Gastrocnemius medialis (tissue), 4 donors: ENCODE data around the gene ARVCF.

ENCODE experiments used
- POLR2A ChIP-seq, 2 donors: fragments of 450-650 bp; IDR thresholded peaks; one replicate each; pipeline ENCODE4 v1.6.1; 2017; ENCODE audit warnings: antibody characterized with exemption in 2 of 2, mild to moderate bottlenecking in 2 of 2, moderate library complexity in 2 of 2
- TF ChIP-seq, protein P1 (sequence below), 5 experiments: fragments of 450-650 bp in 3 of 5; fragments of 200-600 bp in 2 of 5; sonication (generic) in 2 of 5; IDR thresholded peaks in 4 of 5; conservative IDR thresholded peaks in 1 of 5; 1 replicate in 4 of 5; 2 replicates in 1 of 5; pipeline ENCODE4 v1.5.1; 2016 to 2019; ENCODE audit warnings: antibody characterized with exemption in 5 of 5, mild to moderate bottlenecking in 3 of 5, moderate library complexity in 3 of 5

DNA sequence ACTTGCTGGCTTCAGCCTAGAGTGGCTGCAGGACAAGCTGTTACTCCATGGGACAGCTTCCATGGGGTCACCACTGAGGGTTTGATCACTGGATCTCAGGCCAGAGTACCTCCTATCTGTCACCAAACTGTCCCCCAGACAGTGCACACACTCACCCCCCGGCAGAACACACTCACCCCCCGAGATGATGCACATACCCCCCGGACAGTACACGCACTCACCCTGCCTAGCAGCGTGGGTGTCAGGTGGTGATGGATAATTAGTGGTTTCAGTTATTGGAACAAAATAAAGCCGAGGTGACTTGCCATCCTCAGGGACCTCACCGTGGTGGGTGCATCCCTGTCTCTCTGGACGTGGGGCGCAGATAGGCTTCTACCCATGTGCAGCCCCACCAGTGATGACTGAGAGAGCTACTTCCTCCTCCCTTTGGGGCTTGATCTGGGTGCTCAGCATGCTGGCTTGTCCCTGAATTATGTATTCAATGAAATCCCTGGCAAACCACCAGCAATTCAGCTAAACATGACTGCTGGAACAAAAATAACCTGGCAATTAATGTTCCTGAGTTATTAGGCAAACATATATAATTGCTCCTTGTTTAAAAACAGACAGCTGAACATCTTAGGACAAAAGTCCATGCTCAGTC is 23.2 kb upstream of the ARVCF start:
- TF ChIP-seq, protein P1, sequence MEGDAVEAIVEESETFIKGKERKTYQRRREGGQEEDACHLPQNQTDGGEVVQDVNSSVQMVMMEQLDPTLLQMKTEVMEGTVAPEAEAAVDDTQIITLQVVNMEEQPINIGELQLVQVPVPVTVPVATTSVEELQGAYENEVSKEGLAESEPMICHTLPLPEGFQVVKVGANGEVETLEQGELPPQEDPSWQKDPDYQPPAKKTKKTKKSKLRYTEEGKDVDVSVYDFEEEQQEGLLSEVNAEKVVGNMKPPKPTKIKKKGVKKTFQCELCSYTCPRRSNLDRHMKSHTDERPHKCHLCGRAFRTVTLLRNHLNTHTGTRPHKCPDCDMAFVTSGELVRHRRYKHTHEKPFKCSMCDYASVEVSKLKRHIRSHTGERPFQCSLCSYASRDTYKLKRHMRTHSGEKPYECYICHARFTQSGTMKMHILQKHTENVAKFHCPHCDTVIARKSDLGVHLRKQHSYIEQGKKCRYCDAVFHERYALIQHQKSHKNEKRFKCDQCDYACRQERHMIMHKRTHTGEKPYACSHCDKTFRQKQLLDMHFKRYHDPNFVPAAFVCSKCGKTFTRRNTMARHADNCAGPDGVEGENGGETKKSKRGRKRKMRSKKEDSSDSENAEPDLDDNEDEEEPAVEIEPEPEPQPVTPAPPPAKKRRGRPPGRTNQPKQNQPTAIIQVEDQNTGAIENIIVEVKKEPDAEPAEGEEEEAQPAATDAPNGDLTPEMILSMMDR (IDR thresholded peaks at IDR 0.05 in 4 of 5, conservative IDR thresholded peaks at IDR 0.05 in 1 of 5): no peak
- TF ChIP-seq POLR2A (IDR thresholded peaks at IDR 0.05): no peak
